ENCODE measurements around the gene TGIF2.

- TF ChIP-seq POLR2A (IDR thresholded peaks at IDR 0.05), result no peak
- no peak for TF ChIP-seq CTCF (IDR thresholded peaks at IDR 0.05)
These were observed 47.5 kb downstream of the TGIF2 start for GRCh38 chr20:36620917-36621316.

Data from adrenal gland (tissue), 5 donors.